GM10266 (cell line): ENCODE measurements around the gene RBM38.

ENCODE experiments used
- DNase-seq: peaks from one replicate; pipeline ENCODE4 v3.0.0; 2012; ENCODE audit errors: extremely low spot score
- CTCF ChIP-seq: IDR thresholded peaks from 2 replicates; pipeline ENCODE4 v1.5.1; 2012; ENCODE audit warnings: mild to moderate bottlenecking, low read depth; ENCODE audit not compliant: control insufficient read depth, insufficient read depth; ENCODE audit errors: missing control alignments

Gene RBM38

GRCh38 chr20:57411406-57412283 is 20.4 kb downstream of the RBM38 start:
- no peak for DNase-seq
- no peak for TF ChIP-seq CTCF

- no peak for TF ChIP-seq CTCF
Observed at GRCh38 chr20:57412347-57413029, 21.3 kb downstream of the RBM38 start.

GRCh38 chr20:57413986-57414385 is 22.8 kb downstream of the RBM38 start:
- no peak for DNase-seq
- no peak for TF ChIP-seq CTCF

More at GRCh38 chr20:57412347-57413029, 21.3 kb downstream of the RBM38 start:
- no peak for DNase-seq

- TF ChIP-seq CTCF = no peak
- DNase-seq = no peak
Observed at GRCh38 chr20:57414867-57415592, 23.8 kb downstream of the RBM38 start.

- TF ChIP-seq CTCF = no peak
- DNase-seq = no peak
Observed at GRCh38 chr20:57415771-57416170, 24.6 kb downstream of the RBM38 start.

GRCh38 chr20:57416296-57417022 is 25.3 kb downstream of the RBM38 start:
- no peak for TF ChIP-seq CTCF
- no peak for DNase-seq
